GM18870 (cell line): ENCODE results near the gene AGAP5.
"Not testable (repeated sequence)": the region's sequence is repeated elsewhere in the genome, so short reads cannot be mapped to it uniquely, and the experiment has no call there.

Experiments
- ATAC-seq: cut with Tn5 transposase; IDR thresholded peaks from one replicate; pipeline ENCODE4 v1.9.1; 2021; ENCODE audit warnings: moderate library complexity; ENCODE audit not compliant: unreplicated experiment

The AGAP5 gene

GRCh38 chr10:73697675-73698159 lies at the start of gene AGAP5:
Gene AGAP5, minus strand, starts transcription at chr10:73698109. Its CDS starts 354 bp downstream, at chr10:73697755.
- ATAC-seq, result not testable (repeated sequence)

GRCh38 chr10:73746721-73747120 lies 48.8 kb upstream of the AGAP5 start:
- ATAC-seq, result no peak

GRCh38 chr10:73744664-73744975 lies 46.7 kb upstream of the AGAP5 start:
- ATAC-seq, result no peak

- ATAC-seq, result peak; percentile 78
Measured at GRCh38 chr10:73743905-73744663, 46.2 kb upstream of the AGAP5 start, which contains the start of gene SEC24C. Gene SEC24C, plus strand, starts transcription at chr10:73744372. Its CDS starts 2,461 bp downstream, at chr10:73746833.

GRCh38 chr10:73743327-73743904 lies 45.5 kb upstream of the AGAP5 start:
- no peak for ATAC-seq

- ATAC-seq, result no peak
Measured at GRCh38 chr10:73742454-73742734, 44.5 kb upstream of the AGAP5 start.

GRCh38 chr10:73740501-73741254 lies 42.8 kb upstream of the AGAP5 start:
- ATAC-seq, result not testable (repeated sequence)

- ATAC-seq, result no peak
Measured at GRCh38 chr10:73734796-73735305, 36.9 kb upstream of the AGAP5 start.

- no peak for ATAC-seq
Measured at GRCh38 chr10:73734028-73734720, 36.3 kb upstream of the AGAP5 start.

- no peak for ATAC-seq
Measured at GRCh38 chr10:73732931-73733623, 35.2 kb upstream of the AGAP5 start.

- no peak for ATAC-seq
Measured at GRCh38 chr10:73732426-73732825, 34.5 kb upstream of the AGAP5 start.

- no peak for ATAC-seq
Measured at GRCh38 chr10:73731588-73732375, 33.9 kb upstream of the AGAP5 start.

GRCh38 chr10:73730153-73730906 lies 32.4 kb upstream of the AGAP5 start:
- no peak for ATAC-seq

- not testable (repeated sequence) for ATAC-seq
Measured at GRCh38 chr10:73729781-73730152, 31.9 kb upstream of the AGAP5 start.

- no peak for ATAC-seq
Measured at GRCh38 chr10:73723516-73723915, 25.6 kb upstream of the AGAP5 start.

GRCh38 chr10:73720561-73720960 lies 22.7 kb upstream of the AGAP5 start:
- ATAC-seq, result not testable (repeated sequence)

- no peak for ATAC-seq
Measured at GRCh38 chr10:73717556-73717955, 19.6 kb upstream of the AGAP5 start.

- ATAC-seq, result no peak
Measured at GRCh38 chr10:73716251-73716650, 18.3 kb upstream of the AGAP5 start.
